GM10847 (cell line): ENCODE measurements around the gene HES2.

ENCODE experiments used
- POLR2A ChIP-seq: IDR thresholded peaks from 2 replicates; pipeline ENCODE4 v1.6.1; 2011; ENCODE audit not compliant: insufficient read length; ENCODE audit errors: extremely low read depth

Gene HES2

DNA sequence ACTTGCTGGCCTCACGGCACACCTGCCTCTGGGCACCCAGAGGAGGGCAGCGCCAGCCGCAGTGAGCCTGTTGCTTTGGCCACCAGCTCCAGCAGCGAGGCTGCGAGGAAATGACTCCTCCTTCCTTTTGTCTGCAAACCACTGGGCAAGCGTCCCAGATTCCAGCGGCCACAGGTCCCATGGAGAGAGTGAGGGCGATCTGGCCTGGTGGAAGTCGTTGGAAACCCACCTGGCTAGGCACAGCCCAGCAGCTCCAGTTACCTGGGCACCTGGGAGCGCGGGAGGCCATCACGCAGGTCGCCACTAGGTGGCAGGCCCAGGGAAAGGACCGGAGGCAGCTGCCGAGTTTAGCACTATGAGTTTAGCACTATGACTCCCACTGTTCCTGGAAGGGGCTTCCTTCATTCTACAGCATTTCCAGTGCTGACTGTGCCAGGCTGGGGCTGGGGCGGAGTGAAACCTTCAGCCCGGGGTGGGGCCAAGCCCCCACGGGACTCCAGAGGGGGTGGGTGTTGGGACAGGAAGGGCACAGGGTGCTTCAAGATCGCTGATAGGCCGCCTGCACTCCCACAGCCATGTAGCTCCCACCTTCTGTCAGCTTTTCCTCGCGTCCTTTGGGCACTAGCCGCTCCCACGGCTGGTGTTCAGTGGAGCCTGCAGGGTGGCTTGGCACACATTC is 3.7 kb upstream of the HES2 start:
- no peak for TF ChIP-seq POLR2A

DNA sequence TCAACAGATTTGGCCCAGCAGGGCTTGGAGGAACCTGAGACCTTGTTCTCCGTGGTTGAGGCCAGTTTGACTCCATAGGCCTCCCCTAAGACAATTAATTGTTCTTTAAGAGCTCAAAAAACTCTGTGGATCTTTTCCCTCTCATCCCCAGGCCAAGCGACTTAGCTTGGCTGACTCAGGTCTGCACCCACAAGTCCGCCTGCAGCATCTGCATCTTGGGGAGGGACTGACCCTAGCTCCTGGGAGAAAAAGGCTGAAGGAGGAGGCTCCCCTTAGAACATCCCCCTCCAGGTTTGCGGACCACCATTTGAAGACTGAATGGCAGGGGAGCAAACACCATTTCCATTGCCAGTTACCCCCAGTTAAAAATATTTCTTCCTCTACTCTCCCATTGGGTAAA is 1.5 kb upstream of the HES2 start:
- TF ChIP-seq POLR2A, result no peak

DNA sequence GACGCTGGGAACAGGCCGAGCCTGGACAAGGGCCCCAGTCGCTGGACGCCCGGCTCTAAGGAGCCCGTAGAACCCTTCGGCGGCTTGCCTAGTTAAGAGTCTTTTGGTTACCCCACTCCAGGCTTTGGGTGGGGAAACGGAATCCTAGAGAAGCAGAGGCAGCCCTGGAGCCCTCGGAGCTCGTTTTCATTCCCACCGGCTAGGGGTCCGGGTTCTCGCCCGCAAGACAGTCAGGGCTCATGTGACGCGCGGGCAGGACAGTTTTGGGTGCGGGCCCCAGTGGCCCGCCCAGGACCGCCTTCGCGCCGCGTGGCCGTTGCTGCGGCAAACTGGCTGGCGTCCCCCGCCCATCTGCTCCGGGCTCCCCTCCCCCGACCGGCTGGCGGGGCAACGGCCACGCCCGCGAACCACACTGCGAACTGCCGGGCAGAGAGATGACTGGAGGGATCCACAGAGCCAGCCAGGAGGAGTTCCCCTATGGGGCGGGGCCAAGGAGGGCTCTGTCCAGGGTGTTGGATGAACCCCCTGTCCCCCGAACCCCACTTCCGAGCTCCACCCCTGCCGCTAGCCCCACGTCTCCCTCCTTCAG is 829 bp upstream of the HES2 start:
- no peak for TF ChIP-seq POLR2A

DNA sequence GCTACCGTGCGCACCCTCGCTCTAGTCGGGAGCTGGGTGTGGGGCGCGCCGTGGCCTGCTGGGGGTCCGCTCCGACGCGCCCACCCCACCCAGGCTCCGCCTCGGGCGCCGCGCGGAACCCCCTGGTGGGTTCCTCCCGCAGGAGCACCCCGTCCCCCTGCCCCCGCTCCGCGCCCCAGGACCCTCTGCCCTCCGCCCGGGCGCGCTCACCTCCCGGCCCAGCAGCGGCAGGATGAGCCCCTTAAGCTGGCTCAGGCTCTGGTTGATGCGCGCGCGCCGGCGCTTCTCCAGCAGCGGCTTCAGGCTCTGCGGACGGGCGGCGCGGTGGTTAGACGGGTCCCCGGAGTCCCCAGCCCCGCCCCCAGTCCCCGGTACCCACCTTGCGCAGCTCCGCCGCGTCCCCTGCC is 319 bp downstream of the HES2 start:
- TF ChIP-seq POLR2A, result no peak

DNA sequence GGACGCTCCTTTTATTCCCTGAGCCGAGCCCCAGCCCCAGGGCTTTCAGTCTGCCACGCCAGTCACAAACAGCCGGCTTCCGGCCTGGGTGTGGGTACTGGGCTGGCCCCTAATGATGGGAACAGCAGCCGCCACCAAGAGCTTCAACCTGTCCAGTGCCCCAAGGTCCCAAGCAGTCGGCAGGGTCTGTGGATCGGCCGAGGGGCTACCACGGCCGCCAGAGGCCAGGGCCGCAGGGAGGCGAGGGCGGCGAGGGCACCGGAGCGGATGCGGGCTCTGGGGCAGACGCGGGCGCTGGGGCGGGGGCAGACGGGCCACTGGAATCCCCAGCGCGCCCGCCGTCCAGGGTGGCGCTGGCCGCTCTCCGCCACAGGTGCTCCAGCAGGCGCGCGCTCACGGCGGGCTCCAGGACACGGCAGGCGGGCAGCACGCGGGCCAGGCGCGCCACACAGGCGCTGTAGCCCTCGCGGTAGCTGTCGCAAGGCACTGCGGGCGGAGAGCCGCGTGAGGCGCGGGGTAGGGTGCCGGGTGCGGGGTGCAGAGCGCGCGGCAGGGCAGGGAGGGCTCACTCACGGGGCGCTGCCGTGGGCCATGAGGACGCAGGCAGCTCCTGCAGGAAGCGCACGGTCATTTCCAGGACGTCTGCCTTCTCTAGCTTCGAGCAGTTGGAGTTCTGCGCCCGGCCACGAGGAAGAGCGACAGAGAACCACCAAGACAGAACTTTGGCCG is 887 bp downstream of the HES2 start:
- TF ChIP-seq POLR2A, result no peak

DNA sequence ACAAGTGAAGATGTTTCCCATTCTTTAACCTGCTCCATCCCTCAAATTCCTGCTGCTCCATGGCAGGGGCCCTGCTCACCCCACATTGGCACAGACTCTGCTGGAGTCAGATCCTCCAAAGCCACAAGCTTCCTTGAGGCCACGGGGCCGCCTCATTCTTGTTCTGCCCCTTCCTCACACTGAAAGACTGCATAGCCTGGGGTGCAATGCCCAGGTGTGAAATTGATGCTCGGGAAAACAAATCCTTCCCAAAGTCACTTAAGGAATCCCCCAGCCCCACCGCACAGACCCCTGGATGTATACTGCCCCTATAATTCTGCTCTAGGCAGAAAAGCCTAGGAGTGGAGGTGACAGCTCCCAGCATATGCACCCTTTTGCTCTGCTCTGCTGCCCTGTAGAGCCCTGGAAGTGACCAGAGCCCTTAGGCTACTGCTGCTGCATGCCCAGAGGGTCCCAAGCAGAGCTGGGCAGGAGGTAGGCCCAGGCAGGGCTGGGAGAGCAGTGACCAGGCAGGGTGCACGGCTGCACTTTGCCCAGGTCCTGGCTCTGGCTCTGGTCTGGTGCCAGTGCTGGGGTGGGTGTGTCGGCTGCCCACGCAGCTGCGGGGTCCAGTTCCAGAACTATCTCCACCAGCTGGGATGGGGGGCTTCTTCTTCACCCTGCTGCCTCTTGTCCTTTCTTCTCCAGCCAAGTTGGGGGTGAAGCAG is 1.6 kb downstream of the HES2 start:
- no peak for TF ChIP-seq POLR2A

DNA sequence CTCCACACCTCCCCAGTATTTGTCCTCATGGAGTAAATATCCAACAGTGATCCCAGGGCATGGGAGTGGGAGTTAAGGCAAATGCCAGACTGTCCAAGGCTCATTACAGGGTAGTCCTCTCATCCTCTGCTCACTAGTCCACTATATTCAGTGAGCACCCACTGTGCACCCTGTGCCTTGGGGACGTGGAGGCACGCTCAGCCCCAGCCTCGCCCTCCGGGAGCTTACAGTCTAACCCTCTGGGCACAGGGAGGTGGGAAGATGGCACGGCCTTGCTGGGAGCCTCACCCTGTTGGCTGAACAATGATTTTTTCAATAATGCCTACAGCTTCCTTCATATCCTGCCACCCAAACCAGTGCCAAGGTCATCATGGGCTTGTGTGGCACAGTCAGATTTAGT is 2.8 kb downstream of the HES2 start:
- TF ChIP-seq POLR2A, result no peak

DNA sequence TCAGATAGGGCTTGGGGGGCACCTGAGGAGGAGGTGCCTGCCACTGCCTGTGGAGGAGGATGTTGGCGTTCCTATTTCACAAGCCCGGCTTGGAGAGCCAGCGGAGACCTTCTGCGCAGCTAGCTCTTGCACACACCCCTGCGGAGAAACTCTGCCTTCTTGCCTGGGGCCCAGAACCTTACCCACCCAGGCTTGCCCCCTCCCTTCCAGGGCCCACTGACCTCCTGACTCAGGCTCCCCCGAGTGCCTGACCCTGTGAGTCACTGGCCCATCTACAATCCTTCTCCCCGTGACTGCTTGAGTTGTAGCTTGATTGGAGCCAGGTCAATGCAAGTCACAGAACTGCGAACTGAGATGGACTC is 3.4 kb downstream of the HES2 start:
- no peak for TF ChIP-seq POLR2A

DNA sequence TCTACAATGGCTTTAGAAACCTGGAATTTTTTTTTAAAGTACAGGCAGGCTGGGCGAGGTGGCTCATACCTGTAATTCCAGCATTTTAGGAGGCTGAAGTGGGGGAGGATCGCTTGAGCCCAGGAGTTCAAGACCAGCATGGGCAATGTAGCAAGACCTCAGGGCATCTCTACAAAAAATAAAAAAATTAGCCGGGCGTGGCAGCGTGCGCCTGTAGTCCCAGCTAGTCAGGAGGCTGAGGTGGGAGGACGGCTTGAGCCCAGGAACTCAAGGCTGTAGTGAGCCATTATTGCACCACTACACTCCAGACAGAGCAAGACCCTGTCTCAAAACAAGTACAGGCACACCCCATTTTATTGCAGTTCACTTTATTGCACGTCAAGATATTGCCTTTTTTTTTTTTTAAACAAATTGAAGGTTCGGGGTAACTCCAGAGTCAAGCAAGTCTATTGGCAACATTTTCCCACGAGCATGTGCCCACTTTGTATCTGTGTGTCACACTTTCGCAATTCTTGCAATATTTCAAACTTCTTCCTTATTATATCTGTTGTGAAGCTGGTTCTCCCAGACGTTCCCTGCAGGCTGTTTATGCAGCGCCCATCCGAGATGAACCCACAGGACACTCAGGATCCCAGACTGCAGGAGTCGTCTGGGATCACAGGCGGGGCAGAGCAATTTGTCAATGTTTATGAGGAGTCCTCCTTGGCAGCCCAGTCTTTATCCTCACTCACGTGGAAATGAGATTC is 4.7 kb downstream of the HES2 start:
- TF ChIP-seq POLR2A, result no peak

DNA sequence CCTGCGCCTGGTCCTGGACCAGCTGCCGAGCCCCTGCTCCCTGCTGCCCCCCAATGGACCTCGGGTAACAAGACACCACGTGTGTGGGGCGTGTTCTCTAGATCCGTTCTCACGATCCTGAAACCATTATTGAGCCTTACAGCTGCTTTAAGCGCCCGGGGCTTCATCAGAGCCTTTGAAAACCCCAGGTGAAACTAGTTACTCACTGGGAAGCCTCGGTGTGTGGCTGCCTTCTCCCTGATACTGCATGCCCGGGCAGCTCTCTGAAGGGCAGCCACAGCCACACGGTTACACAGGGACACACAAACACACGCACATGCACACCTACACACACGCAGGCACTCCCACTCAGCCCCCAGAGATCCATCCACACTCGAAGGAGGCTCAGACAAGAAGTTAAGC is 5.3 kb downstream of the HES2 start:
- no peak for TF ChIP-seq POLR2A

DNA sequence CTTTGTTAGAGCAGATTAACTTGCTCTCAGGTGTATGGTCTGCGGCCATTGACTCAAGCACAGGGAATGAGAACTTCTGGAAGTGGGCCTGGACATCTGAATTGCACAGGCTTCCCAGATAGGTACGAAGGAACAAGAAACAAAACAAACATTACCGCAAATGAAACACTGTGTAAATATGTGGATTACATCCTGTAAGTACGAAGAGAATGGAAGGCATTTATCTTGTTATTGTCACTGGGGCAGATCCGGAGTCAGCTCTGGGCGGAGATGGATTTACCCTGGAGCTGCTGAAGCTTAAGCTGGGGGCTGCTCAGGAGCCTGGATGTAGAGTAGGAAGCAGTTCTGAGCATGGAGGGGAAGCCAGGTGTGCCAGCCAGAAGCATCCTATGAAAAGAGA is 6.8 kb downstream of the HES2 start:
- no peak for TF ChIP-seq POLR2A

DNA sequence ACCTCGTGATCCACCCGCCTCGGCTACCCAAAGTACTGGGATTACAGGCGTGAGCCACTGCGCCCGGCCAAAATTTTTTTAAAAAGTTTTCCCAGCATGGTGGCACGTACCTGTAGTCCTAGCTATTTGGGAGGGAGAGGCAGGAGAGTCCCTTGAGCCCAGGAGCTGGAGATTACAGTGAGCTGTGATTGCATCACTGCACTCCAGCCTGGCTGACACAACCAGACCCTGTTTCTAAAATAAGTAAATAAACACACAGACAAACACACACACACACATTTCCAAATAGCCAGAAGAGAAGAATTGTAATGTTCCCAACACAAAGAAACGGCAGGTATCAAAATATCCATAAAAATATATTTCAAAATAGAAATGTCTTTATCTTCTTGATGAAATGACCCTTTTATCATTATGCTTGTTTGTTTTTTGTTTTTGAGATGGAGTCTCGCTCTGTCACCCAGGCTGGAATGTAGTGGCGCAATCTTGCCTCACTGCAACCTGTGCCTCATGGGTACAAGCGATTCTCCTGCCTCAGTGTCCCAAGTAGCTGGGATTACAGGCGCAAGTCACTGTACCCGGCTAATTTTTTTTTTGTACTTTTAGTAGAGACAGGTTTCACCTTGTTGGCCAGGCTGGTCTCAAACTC is 9.3 kb downstream of the HES2 start:
- no peak for TF ChIP-seq POLR2A

DNA sequence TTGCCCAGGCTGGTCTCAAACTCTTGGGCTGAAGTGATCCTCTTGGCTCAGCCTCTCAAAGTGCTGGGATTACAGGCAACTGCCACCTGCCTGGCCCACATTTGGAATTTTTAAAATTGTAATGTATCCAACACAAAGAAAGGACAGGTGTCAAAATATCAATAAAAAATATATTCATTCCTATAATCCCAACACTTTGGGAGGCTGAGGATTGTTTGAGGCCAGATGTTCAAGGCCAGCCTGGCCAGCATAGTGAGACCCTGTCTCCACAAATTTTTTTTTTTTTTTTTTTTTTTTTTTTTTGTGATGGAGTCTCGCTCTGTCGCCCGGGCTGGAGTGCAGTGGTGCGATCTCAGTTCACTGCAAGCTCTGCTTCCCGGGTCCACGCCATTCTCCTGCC is 10.0 kb downstream of the HES2 start:
- no peak for TF ChIP-seq POLR2A

DNA sequence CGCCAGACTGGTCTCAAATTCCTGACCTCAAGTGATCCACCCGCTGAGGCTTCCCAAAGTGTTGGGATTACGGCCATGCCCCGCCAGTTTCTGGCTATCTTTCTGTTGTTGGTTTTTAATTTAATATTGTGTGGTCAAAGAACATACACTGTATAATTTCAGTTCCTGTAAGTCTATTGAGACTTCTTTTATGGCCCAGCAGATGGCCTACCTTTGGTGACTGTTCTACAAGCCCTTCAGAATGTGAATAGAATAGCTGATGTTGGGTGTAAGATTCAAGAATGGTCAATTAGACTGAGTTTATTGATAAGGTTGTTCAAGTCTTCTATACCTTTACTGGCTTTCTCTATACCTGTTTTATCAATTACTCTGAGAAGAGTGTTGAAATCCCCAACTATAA is 10.7 kb downstream of the HES2 start:
- no peak for TF ChIP-seq POLR2A

DNA sequence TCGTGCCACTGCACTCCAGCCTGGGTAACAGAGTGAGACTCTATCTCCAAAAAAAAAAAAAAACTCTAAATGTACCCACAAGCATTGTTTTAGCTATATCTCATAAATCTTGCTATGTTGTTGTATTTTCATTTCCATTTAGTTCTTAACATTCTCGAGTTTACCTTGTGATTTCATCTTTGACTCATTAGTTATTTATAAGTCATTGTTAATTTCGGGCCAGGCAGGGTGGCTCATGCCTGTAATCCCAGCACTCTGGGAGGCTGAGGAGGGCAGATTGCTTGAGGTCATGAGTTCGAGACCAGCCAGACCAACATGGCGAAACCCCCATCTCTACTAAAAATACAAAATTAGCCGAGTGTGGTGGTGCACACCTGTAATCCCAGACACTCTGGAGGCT is 11.7 kb downstream of the HES2 start:
- no peak for TF ChIP-seq POLR2A
